ENCODE measurements around the gene PIM3. TPM values are rescaled to one million over a fixed set of nuclear protein-coding genes. Genes with fewer than 3 reads are reported as not detected.

The PIM3 gene
- polyA plus RNA-seq, 1 of the 3 experiments (the other 2 are of a cell fraction) = 15.3 TPM

DNA sequence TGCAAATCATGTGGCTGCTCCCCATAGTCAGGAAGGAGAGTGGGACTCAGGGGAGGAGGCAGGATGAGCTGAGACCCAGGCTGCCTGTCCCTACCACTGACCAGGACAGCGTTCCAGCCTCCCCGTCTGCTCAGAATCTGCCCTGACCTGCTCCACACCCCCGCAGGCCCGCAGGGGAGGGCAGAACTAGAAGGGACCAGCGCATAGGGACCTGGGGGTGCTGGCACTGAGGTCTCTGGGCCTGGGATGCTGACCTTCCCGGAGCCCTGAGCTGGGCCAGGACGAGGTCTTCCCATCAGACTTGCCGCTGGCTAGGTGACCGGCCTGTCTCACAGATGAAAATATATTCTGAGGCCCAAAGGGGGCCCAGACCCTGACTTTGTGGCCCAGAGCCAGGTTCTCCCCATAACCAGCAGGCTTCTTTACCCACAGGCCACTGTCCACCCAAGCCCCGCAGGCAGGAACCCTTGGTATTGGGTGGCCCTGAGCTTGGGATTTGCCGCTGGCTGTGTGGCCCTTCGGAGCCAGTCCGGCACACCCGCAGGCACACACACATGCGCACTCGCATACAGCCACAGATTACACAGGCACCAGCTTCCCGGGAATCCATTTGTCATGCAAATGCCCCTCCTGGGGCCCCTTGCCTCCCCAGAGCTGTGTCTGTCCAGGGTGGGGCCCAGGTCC is 13.8 kb upstream of the PIM3 start (continued):
- TF ChIP-seq ELF1 (IDR thresholded peaks at IDR 0.05) (no peak), RXRA (IDR thresholded peaks at IDR 0.05; ENCODE audit: borderline replicate concordance, low read depth) (no peak), JUND (IDR thresholded peaks at IDR 0.05) (no peak)
- TF ChIP-seq, protein P1, sequence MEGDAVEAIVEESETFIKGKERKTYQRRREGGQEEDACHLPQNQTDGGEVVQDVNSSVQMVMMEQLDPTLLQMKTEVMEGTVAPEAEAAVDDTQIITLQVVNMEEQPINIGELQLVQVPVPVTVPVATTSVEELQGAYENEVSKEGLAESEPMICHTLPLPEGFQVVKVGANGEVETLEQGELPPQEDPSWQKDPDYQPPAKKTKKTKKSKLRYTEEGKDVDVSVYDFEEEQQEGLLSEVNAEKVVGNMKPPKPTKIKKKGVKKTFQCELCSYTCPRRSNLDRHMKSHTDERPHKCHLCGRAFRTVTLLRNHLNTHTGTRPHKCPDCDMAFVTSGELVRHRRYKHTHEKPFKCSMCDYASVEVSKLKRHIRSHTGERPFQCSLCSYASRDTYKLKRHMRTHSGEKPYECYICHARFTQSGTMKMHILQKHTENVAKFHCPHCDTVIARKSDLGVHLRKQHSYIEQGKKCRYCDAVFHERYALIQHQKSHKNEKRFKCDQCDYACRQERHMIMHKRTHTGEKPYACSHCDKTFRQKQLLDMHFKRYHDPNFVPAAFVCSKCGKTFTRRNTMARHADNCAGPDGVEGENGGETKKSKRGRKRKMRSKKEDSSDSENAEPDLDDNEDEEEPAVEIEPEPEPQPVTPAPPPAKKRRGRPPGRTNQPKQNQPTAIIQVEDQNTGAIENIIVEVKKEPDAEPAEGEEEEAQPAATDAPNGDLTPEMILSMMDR (IDR thresholded peaks at IDR 0.05) = no peak

DNA sequence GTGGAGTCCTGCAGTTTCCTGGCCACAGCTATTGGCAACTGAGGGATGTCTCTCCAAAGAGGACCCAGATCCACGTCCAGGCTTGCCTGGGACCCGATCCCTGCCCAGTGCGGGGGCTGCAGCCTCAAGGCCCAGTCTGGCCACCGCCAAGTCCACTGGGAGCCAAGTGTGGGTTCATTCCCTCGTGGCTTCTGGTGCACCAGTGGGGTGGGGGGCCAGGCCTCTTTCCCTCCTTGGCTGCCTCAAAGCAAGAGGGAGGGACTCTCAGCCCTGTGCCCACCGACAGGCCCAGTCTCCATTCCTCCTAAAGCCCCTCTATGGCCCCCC is 13.3 kb upstream of the PIM3 start:
- Histone ChIP-seq H3K9me3 (no peaks in the 10 kb centered on the region), H2AFZ (ENCODE audit: low read depth) (no peak overlapping the region), H3K9ac (no peak overlapping the region), H3F3A (replicated peaks; ENCODE audit: insufficient read depth) (peaks cover 5% of the 10 kb centered on the region), H3K9me2 (no peaks in the 10 kb centered on the region), H3K4me1 (ENCODE audit: control insufficient read depth in 1 of 2, insufficient read depth in 2 of 2, low read depth in 1 of 2, low read length in 1 of 2) (peaks cover 6 to 15% of the 10 kb centered on the region in 2 experiments), H3K27me3 (ENCODE audit: insufficient read depth) (no peaks in the 10 kb centered on the region), H3K4me2 (no peak overlapping the region), H3K27ac (ENCODE audit: low read depth in 2 of 2, low read length in 1 of 2) (no peak overlapping the region), H3K79me2 (ENCODE audit: insufficient read depth) (no peaks in the 10 kb centered on the region), H4K20me1 (ENCODE audit: insufficient read depth) (no peaks in the 10 kb centered on the region), H3K36me3 (replicated peaks in 1 of 2; ENCODE audit: control insufficient read depth in 1 of 2, insufficient read depth in 2 of 2, low read length in 1 of 2) (no peaks in the 10 kb centered on the region), H3K4me3 (ENCODE audit: low read depth in 2 of 2, low read length in 1 of 2) (no peak overlapping the region)
- no peak for TF ChIP-seq RXRA (IDR thresholded peaks at IDR 0.05; ENCODE audit: borderline replicate concordance, low read depth)
- DNase-seq = no peak
- POLR2A ChIA-PET = interaction anchor here (1.3 kb wide), 1 partner anchor 12 kb away, joined by 3 read pairs; no protein-coding TSS in a partner anchor
- WGBS (ENCODE audit: low lambda C conversion rate) = 90% methylated on average over 2 of the region's 6 CpGs
- CTCF ChIA-PET = interaction anchor here (0.6 to 2.4 kb wide), 4 partner anchors 16 to 83 kb away, joined by 3 to 8 read pairs (median 4); no protein-coding TSS in a partner anchor

DNA sequence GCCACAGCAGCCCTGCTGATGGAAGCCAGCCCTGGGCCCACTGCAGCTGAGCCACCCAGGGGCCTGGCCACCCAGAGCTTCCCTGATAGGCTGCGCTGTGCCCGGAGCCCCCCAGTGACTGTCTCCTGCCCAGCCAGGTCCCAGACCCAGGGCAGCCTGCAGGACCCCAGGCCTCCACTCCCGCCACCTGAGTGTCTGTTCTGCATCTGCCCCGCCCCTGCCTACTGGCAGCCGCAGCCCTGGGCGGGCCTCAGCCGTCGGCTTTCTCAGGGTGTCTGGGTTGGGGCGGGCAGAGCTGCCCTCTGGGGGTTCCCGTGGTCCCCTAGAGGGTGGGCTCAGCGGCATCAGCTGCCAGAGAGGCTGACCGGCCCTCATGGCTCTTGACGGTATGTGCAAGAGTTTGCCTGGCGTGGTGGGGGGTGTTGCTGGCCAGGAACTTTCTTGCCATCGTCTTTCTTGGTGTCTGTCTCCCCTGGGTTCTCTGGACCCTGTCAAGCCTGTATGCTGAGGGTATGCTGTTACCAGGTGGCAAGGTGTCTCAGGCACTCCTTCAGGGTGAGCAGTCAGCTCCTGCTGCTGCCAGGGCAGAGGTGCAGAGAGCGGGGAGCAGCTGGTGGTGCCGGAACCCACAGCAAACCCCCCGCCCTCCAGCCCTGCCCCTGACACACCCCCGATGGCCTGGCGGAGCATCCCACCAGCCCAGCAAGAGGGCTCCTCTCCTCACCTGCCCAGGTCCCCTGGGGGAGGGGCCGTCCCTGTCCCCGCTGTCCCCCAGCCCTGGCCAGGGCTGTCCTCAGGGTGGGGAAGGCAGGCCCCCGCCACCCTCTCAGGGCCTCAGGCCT is 12.2 kb upstream of the PIM3 start:
- WGBS (ENCODE audit: low lambda C conversion rate) = 100% methylated on average over 1 of the region's 23 CpGs
- CTCF ChIA-PET = interaction anchor here (0.6 to 2.4 kb wide), 4 partner anchors 15 to 82 kb away, joined by 3 to 8 read pairs (median 3); no protein-coding TSS in a partner anchor
- no peaks in the 10 kb centered on the region for H4K20me1 ChIP-seq (ENCODE audit: insufficient read depth)

More for the DNA sequence above, 12.2 kb upstream of the PIM3 start:
- Histone ChIP-seq H3K4me2 (no peak overlapping the region), H3K79me2 (ENCODE audit: insufficient read depth) (no peaks in the 10 kb centered on the region), H3K27me3 (ENCODE audit: insufficient read depth) (no peaks in the 10 kb centered on the region), H3K9me3 (no peaks in the 10 kb centered on the region), H3K4me3 (ENCODE audit: low read depth in 2 of 2, low read length in 1 of 2) (no peak overlapping the region), H2AFZ (ENCODE audit: low read depth) (no peak overlapping the region), H3K9ac (no peak overlapping the region), H3K36me3 (replicated peaks in 1 of 2; ENCODE audit: control insufficient read depth in 1 of 2, insufficient read depth in 2 of 2, low read length in 1 of 2) (no peaks in the 10 kb centered on the region), H3F3A (replicated peaks; ENCODE audit: insufficient read depth) (peaks cover 5% of the 10 kb centered on the region), H3K4me1 (ENCODE audit: control insufficient read depth in 1 of 2, insufficient read depth in 2 of 2, low read depth in 1 of 2, low read length in 1 of 2) (peaks cover 13 to 19% of the 10 kb centered on the region in 2 experiments), H3K9me2 (no peaks in the 10 kb centered on the region), H3K27ac (ENCODE audit: low read depth in 2 of 2, low read length in 1 of 2) (no peak overlapping the region)
- no peak for DNase-seq
- TF ChIP-seq, protein P2, sequence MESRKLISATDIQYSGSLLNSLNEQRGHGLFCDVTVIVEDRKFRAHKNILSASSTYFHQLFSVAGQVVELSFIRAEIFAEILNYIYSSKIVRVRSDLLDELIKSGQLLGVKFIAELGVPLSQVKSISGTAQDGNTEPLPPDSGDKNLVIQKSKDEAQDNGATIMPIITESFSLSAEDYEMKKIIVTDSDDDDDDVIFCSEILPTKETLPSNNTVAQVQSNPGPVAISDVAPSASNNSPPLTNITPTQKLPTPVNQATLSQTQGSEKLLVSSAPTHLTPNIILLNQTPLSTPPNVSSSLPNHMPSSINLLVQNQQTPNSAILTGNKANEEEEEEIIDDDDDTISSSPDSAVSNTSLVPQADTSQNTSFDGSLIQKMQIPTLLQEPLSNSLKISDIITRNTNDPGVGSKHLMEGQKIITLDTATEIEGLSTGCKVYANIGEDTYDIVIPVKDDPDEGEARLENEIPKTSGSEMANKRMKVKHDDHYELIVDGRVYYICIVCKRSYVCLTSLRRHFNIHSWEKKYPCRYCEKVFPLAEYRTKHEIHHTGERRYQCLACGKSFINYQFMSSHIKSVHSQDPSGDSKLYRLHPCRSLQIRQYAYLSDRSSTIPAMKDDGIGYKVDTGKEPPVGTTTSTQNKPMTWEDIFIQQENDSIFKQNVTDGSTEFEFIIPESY (IDR thresholded peaks at IDR 0.05; ENCODE audit: borderline replicate concordance, low read depth) = no peak
- no peak for TF ChIP-seq MEF2A (IDR thresholded peaks at IDR 0.05; ENCODE audit: borderline replicate concordance, low read depth)
- TF ChIP-seq, protein P3, sequence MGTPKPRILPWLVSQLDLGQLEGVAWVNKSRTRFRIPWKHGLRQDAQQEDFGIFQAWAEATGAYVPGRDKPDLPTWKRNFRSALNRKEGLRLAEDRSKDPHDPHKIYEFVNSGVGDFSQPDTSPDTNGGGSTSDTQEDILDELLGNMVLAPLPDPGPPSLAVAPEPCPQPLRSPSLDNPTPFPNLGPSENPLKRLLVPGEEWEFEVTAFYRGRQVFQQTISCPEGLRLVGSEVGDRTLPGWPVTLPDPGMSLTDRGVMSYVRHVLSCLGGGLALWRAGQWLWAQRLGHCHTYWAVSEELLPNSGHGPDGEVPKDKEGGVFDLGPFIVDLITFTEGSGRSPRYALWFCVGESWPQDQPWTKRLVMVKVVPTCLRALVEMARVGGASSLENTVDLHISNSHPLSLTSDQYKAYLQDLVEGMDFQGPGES (IDR thresholded peaks at IDR 0.05; ENCODE audit: low read depth, low read length) = no peak
- TF ChIP-seq, protein P4, sequence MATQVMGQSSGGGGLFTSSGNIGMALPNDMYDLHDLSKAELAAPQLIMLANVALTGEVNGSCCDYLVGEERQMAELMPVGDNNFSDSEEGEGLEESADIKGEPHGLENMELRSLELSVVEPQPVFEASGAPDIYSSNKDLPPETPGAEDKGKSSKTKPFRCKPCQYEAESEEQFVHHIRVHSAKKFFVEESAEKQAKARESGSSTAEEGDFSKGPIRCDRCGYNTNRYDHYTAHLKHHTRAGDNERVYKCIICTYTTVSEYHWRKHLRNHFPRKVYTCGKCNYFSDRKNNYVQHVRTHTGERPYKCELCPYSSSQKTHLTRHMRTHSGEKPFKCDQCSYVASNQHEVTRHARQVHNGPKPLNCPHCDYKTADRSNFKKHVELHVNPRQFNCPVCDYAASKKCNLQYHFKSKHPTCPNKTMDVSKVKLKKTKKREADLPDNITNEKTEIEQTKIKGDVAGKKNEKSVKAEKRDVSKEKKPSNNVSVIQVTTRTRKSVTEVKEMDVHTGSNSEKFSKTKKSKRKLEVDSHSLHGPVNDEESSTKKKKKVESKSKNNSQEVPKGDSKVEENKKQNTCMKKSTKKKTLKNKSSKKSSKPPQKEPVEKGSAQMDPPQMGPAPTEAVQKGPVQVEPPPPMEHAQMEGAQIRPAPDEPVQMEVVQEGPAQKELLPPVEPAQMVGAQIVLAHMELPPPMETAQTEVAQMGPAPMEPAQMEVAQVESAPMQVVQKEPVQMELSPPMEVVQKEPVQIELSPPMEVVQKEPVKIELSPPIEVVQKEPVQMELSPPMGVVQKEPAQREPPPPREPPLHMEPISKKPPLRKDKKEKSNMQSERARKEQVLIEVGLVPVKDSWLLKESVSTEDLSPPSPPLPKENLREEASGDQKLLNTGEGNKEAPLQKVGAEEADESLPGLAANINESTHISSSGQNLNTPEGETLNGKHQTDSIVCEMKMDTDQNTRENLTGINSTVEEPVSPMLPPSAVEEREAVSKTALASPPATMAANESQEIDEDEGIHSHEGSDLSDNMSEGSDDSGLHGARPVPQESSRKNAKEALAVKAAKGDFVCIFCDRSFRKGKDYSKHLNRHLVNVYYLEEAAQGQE (IDR thresholded peaks at IDR 0.05; ENCODE audit: low read depth, low read length) = no peak
- TF ChIP-seq, protein P5, sequence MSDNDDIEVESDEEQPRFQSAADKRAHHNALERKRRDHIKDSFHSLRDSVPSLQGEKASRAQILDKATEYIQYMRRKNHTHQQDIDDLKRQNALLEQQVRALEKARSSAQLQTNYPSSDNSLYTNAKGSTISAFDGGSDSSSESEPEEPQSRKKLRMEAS (IDR thresholded peaks at IDR 0.05; ENCODE audit: low read depth) = no peak
- no peak for TF ChIP-seq FOXJ3 (CRISPR knock-in tag; IDR thresholded peaks at IDR 0.05)
- no peak for TF ChIP-seq RXRA (IDR thresholded peaks at IDR 0.05; ENCODE audit: borderline replicate concordance, low read depth)
- POLR2A ChIA-PET = no interaction called here
